NCI-H510A treated with DMSO at 0.1 percent for 48 hours (cell line): Measurements from ENCODE around the gene NEO1.
"Not testable (repeated sequence)": the region's sequence is repeated elsewhere in the genome, so short reads cannot be mapped to it uniquely, and the experiment has no call there.

Experiments used
- DNase-seq: peaks from one replicate; lab custom pipeline; 2025; lab: John Stamatoyannopoulos, UW

Gene NEO1

GRCh38 chr15:73142802-73143762 is 90.8 kb downstream of the NEO1 start:
- DNase-seq: no peak

GRCh38 chr15:73143763-73144155 is 91.5 kb downstream of the NEO1 start:
- DNase-seq: no peak

- DNase-seq: no peak
Observed at GRCh38 chr15:73146419-73146818, 94.2 kb downstream of the NEO1 start.

GRCh38 chr15:73150831-73151230 is 98.6 kb downstream of the NEO1 start:
- no peak for DNase-seq

GRCh38 chr15:73153024-73153423 is 100.8 kb downstream of the NEO1 start:
- DNase-seq: no peak

GRCh38 chr15:73153447-73153846 is 101.2 kb downstream of the NEO1 start:
- DNase-seq: no peak

- no peak for DNase-seq
Observed at GRCh38 chr15:73156431-73157191, 104.3 kb downstream of the NEO1 start.

- no peak for DNase-seq
Observed at GRCh38 chr15:73161546-73161945, 109.3 kb downstream of the NEO1 start.

- DNase-seq: no peak
Observed at GRCh38 chr15:73165435-73165834, 113.2 kb downstream of the NEO1 start.

GRCh38 chr15:73165844-73166243 is 113.6 kb downstream of the NEO1 start:
- DNase-seq: no peak

- DNase-seq: not testable (repeated sequence)
Observed at GRCh38 chr15:73166711-73167110, 114.4 kb downstream of the NEO1 start.

- no peak for DNase-seq
Observed at GRCh38 chr15:73168487-73168886, 116.2 kb downstream of the NEO1 start.

- no peak for DNase-seq
Observed at GRCh38 chr15:73171711-73172110, 119.4 kb downstream of the NEO1 start.

- DNase-seq: no peak
Observed at GRCh38 chr15:73172508-73172907, 120.2 kb downstream of the NEO1 start.

GRCh38 chr15:73174171-73174570 is 121.9 kb downstream of the NEO1 start:
- no peak for DNase-seq

- no peak for DNase-seq
Observed at GRCh38 chr15:73175382-73175781, 123.1 kb downstream of the NEO1 start.

- no peak for DNase-seq
Observed at GRCh38 chr15:73176598-73176997, 124.3 kb downstream of the NEO1 start.

- DNase-seq: no peak
Observed at GRCh38 chr15:73183071-73183470, 130.8 kb downstream of the NEO1 start.

- no peak for DNase-seq
Observed at GRCh38 chr15:73190189-73190601, 137.9 kb downstream of the NEO1 start.

- DNase-seq: no peak
Observed at GRCh38 chr15:73195166-73195565, 142.9 kb downstream of the NEO1 start.

GRCh38 chr15:73196113-73196512 is 143.8 kb downstream of the NEO1 start:
- DNase-seq: no peak

GRCh38 chr15:73200339-73200738 is 148.1 kb downstream of the NEO1 start:
- DNase-seq: no peak

GRCh38 chr15:73210630-73211029 is 158.4 kb downstream of the NEO1 start:
- DNase-seq: no peak
